ENCODE measurements around the gene SLC6A3.
"Not testable (repeated sequence)": the region's sequence is repeated elsewhere in the genome, so short reads cannot be mapped to it uniquely, and the experiment has no call there.

The SLC6A3 gene

GRCh38 chr5:1439388-1440097 is 5.7 kb downstream of the SLC6A3 start:
- no peak for DNase-seq

- DNase-seq = no peak
Observed at GRCh38 chr5:1438871-1439270, 6.4 kb downstream of the SLC6A3 start.

- DNase-seq = no peak
Observed at GRCh38 chr5:1437876-1438559, 7.2 kb downstream of the SLC6A3 start.

GRCh38 chr5:1437226-1437829 is 7.9 kb downstream of the SLC6A3 start:
- DNase-seq = no peak

GRCh38 chr5:1436681-1437080 is 8.6 kb downstream of the SLC6A3 start:
- DNase-seq = no peak

- DNase-seq = no peak
Observed at GRCh38 chr5:1436036-1436435, 9.2 kb downstream of the SLC6A3 start.

- no peak for DNase-seq
Observed at GRCh38 chr5:1435369-1435768, 9.9 kb downstream of the SLC6A3 start.

- DNase-seq = no peak
Observed at GRCh38 chr5:1432296-1432695, 12.9 kb downstream of the SLC6A3 start.

GRCh38 chr5:1431896-1432295 is 13.3 kb downstream of the SLC6A3 start:
- DNase-seq = no peak

GRCh38 chr5:1431021-1431811 is 14.0 kb downstream of the SLC6A3 start:
- no peak for DNase-seq

GRCh38 chr5:1430121-1430795 is 15.0 kb downstream of the SLC6A3 start:
- no peak for DNase-seq

GRCh38 chr5:1429496-1429895 is 15.7 kb downstream of the SLC6A3 start:
- no peak for DNase-seq

- no peak for DNase-seq
Observed at GRCh38 chr5:1429066-1429465, 16.2 kb downstream of the SLC6A3 start.

GRCh38 chr5:1428107-1428506 is 17.1 kb downstream of the SLC6A3 start:
- DNase-seq = no peak

GRCh38 chr5:1424716-1425115 is 20.5 kb downstream of the SLC6A3 start:
- no peak for DNase-seq

GRCh38 chr5:1423901-1424603 is 21.2 kb downstream of the SLC6A3 start:
- DNase-seq = no peak

- DNase-seq = not testable (repeated sequence)
Observed at GRCh38 chr5:1422522-1422921, 22.7 kb downstream of the SLC6A3 start.

GRCh38 chr5:1421521-1422341 is 23.5 kb downstream of the SLC6A3 start:
- DNase-seq = no peak

GRCh38 chr5:1420211-1421195 is 24.7 kb downstream of the SLC6A3 start:
- DNase-seq = no peak
